ENCODE measurements around the gene CCSER1. TPM values are rescaled to one million over a fixed set of nuclear protein-coding genes. Genes with fewer than 3 reads are reported as not detected.
"Not testable (repeated sequence)": the region's sequence is repeated elsewhere in the genome, so short reads cannot be mapped to it uniquely, and the experiment has no call there.

Gene CCSER1
- total RNA-seq, 1 donor from 2014 or later = not detected

GRCh38 chr4:91267543-91267942 is 1140.3 kb downstream of the CCSER1 start:
- no peak for DNase-seq (ENCODE audit: low spot score)
- H3K27ac Mint-ChIP-seq (ENCODE audit: unreplicated experiment) = no peak overlapping the region
- no peak for TF ChIP-seq CTCF (IDR thresholded peaks at IDR 0.05)
- H3K9me3 Mint-ChIP-seq (ENCODE audit: low read depth) = peaks cover 8% of the 10 kb centered on the region
- H3K27me3 Mint-ChIP-seq (ENCODE audit: low read depth) = no peaks in the 10 kb centered on the region
- H3K4me1 Mint-ChIP-seq (ENCODE audit: low read depth) = peaks cover 8% of the 10 kb centered on the region
- H3K4me3 Mint-ChIP-seq (ENCODE audit: unreplicated experiment) = no peak overlapping the region
- no peaks in the 10 kb centered on the region for H3K36me3 Mint-ChIP-seq (ENCODE audit: low read depth)

- not testable (repeated sequence) for H3K27me3 Mint-ChIP-seq (ENCODE audit: low read depth); DNase-seq (ENCODE audit: low spot score); H3K36me3 Mint-ChIP-seq (ENCODE audit: low read depth); H3K4me1 Mint-ChIP-seq (ENCODE audit: low read depth); H3K4me3 Mint-ChIP-seq (ENCODE audit: unreplicated experiment); H3K27ac Mint-ChIP-seq (ENCODE audit: unreplicated experiment)
- peaks cover 13% of the 10 kb centered on the region for H3K9me3 Mint-ChIP-seq (ENCODE audit: low read depth)
These were observed 1141.3 kb downstream of the CCSER1 start for GRCh38 chr4:91268481-91268880.

DNA sequence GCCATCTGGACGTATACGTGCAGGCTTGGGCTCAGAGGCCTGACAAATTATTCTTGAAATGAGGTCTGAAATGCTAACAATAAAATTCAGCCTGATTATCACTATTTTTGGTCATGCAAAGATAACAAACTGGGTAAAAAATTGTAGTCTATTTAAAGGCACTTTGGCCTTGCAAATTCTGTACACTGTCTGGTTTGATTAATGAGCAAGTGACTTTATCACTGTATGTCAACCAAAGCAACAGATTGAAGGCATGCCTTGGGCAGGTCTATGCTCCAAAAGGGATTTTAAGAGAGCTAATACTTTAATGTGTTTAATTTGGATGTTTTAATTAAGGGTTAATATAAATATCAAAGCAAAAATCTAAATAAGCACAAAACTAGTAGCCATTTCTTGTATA is 1141.7 kb downstream of the CCSER1 start:
- Mint-ChIP-seq H3K4me3 (ENCODE audit: unreplicated experiment) (no peak overlapping the region), H3K27me3 (ENCODE audit: low read depth) (no peaks in the 10 kb centered on the region), H3K36me3 (ENCODE audit: low read depth) (no peaks in the 10 kb centered on the region), H3K27ac (ENCODE audit: unreplicated experiment) (no peak overlapping the region), H3K9me3 (ENCODE audit: low read depth) (peaks cover 14% of the 10 kb centered on the region), H3K4me1 (ENCODE audit: low read depth) (peaks cover 8% of the 10 kb centered on the region)
- TF ChIP-seq CTCF (IDR thresholded peaks at IDR 0.05) = no peak
- no peak for DNase-seq (ENCODE audit: low spot score)

DNA sequence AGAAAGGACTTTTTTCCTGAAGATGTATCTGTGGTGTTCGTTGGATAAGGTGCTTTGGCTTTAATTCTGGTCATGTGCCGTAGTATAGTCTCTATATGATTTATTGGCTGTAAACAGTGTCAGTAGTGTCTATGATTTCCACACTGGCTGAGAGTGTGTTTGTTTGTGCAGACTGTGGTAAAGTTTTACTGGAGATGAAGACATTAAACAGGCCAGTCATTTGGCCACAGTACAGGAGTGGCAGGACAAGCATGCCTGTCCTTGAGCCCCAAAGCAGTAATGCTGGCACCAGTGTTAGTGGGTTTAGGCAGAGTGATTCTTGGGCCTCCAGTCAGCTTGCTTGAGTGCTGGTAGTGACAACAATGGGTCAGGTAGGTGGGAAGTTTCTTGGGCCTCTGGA is 1152.7 kb downstream of the CCSER1 start:
- H3K36me3 Mint-ChIP-seq (ENCODE audit: low read depth) = no peaks in the 10 kb centered on the region
- H3K27me3 Mint-ChIP-seq (ENCODE audit: low read depth) = no peaks in the 10 kb centered on the region
- H3K27ac Mint-ChIP-seq (ENCODE audit: unreplicated experiment) = no peak overlapping the region
- peaks cover 4% of the 10 kb centered on the region for H3K9me3 Mint-ChIP-seq (ENCODE audit: low read depth)
- no peak for DNase-seq (ENCODE audit: low spot score)
- no peak overlapping the region for H3K4me3 Mint-ChIP-seq (ENCODE audit: unreplicated experiment)
- H3K4me1 Mint-ChIP-seq (ENCODE audit: low read depth) = no peaks in the 10 kb centered on the region
- no peak for TF ChIP-seq CTCF (IDR thresholded peaks at IDR 0.05)

DNA sequence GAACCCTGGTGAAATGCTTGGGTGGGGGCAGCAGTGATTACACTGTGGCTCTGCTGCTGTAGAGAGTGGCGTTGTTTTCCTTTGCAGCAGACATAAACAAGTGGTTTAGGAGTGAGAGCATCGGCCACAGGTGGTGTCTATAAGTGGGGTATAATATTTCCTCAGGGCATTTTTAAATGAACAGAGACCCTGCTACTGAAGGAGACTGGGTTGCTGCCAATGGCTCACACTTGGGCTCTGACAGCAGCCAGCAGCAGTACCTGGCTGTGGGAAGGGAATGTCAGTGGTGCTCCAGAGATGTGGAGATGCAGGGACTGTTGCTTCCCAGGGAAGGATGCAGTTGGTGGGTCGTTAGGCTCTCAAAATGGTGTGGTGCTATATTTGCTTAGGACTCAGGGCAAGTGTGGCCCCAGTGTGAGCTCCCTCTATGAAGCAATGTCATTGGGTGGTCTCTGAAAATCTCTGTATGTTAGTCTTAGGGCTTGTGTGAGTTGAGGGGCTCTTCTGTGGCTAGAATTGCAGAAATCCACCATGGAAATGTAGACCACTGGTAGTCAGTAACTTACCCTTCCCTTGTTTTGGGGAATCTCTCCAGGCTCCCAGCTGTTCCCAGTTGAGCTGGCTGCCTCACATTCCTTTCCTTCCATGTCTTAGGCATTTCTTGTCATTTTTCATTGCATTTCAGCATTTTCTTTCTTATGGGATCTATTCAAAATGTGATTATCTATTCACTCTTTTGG is 1153.5 kb downstream of the CCSER1 start:
- TF ChIP-seq CTCF (IDR thresholded peaks at IDR 0.05) = no peak
- H3K4me3 Mint-ChIP-seq (ENCODE audit: unreplicated experiment) = no peak overlapping the region
- H3K27ac Mint-ChIP-seq (ENCODE audit: unreplicated experiment) = no peak overlapping the region
- no peaks in the 10 kb centered on the region for H3K27me3 Mint-ChIP-seq (ENCODE audit: low read depth)
- no peak for DNase-seq (ENCODE audit: low spot score)
- no peaks in the 10 kb centered on the region for H3K9me3 Mint-ChIP-seq (ENCODE audit: low read depth)
- H3K36me3 Mint-ChIP-seq (ENCODE audit: low read depth) = no peaks in the 10 kb centered on the region
- no peaks in the 10 kb centered on the region for H3K4me1 Mint-ChIP-seq (ENCODE audit: low read depth)

DNA sequence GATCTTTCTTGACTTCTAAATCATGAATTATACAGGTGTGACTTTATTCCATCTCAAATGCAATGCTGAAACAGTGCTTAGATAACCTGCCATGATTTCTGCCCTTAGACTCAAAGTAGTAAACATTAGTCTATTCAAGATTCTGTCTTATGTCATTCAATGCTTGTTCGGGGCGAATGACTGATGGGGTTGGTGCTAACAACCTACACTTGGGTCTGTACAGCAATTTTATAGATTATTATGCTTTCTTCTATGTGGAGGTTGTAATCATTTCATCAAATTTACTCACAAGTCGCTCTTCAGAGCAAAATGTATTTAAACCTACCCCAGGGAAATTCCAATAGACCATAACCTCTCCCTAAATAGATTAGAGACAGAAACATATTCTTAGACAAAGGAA is 1155.0 kb downstream of the CCSER1 start:
- Mint-ChIP-seq H3K4me3 (ENCODE audit: unreplicated experiment) (no peak overlapping the region), H3K36me3 (ENCODE audit: low read depth) (no peaks in the 10 kb centered on the region), H3K9me3 (ENCODE audit: low read depth) (no peaks in the 10 kb centered on the region), H3K27ac (ENCODE audit: unreplicated experiment) (no peak overlapping the region), H3K4me1 (ENCODE audit: low read depth) (no peaks in the 10 kb centered on the region), H3K27me3 (ENCODE audit: low read depth) (peaks cover 3% of the 10 kb centered on the region)
- DNase-seq (ENCODE audit: low spot score) = no peak
- no peak for TF ChIP-seq CTCF (IDR thresholded peaks at IDR 0.05)
